Fibroblast of skin of right biceps (primary cell): Measurements from ENCODE around the gene PPP4R3C.
"Not testable (repeated sequence)": the region's sequence is repeated elsewhere in the genome, so short reads cannot be mapped to it uniquely, and the experiment has no call there.

Source experiments
- DNase-seq: peaks from one replicate; pipeline ENCODE4 v3.0.0-alpha.2; 2013

Gene PPP4R3C

DNA sequence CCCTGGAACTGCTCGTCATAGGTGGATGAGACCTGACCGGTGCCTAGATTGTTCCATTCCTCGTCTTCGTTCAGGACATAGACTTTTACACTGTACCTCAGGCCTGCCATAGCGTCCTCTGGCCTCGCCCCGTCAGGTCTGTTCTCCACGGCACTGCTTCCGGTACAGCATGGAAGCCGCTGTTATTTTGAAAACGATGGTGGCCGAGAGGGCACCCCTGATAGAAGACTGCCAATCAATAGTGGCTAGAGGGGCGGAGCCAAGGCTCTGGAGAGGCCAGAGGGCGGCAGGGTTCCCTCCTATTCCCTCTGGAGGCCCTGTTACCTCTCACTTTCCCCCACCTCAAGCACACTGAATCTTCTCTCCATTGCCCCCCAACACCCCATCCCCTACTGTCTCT lies at the start of gene PPP4R3C:
PPP4R3C (minus strand) TSS at position 155 of the 400 bp plus-strand sequence; CDS start at position 110, 45 bp downstream.
- no peak for DNase-seq

DNA sequence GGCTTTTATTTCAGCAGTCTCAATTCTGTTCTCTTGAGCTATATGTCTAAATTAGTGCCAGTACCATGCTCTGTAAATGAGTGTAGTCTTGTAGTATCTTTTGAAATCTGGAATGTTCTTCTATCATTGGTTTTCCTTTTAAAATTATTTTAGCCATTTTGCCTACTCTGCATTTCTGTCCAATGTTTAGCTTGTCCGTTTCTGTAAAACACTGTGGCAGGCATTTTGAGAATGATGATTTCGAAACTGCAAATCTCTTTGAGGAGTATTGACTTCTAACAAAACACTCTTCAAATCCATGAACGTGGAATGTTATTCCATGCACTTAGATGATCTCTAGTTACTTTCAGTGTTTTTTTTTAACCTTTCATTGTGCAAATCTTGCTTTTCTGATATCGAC lies 28.3 kb upstream of the PPP4R3C start:
- DNase-seq = no peak

DNA sequence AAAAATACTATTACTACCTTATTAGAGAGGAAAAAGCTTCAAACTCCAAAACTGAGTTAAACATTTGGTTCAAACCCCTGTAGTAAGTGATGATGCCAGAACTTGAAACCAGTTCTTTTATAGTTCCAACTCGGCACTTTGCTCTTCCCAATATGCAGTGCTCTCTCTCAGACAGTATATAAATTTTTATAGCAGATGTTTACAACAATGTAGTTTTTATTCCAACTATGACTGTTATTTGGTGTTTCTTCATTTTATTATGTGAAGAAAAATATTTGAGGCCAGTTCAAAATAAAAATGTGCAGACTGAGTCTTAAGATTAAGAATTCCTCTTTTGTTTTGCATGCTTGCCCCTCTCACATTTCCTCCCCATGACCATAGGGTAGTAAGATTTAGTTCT lies 2.9 kb upstream of the PPP4R3C start:
- DNase-seq = no peak

DNA sequence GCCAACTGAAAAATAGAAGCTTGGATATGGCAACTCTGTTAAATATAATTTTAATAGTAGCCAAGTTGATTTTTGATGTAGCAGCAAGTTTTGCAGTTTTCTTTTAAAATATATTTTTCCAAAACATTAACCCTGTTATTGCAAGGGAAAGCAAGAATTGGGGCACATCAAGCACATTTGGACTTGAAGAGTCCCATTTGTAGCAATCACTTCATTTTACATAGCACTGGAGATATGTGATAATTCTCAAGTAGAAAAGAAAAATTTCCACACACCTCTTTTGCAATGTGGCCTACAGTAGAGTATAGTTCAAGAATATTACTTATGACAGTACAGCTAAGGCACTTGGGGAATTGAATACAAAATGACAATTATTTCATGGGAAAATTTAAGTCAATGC lies 1.9 kb upstream of the PPP4R3C start:
- DNase-seq = no peak

DNA sequence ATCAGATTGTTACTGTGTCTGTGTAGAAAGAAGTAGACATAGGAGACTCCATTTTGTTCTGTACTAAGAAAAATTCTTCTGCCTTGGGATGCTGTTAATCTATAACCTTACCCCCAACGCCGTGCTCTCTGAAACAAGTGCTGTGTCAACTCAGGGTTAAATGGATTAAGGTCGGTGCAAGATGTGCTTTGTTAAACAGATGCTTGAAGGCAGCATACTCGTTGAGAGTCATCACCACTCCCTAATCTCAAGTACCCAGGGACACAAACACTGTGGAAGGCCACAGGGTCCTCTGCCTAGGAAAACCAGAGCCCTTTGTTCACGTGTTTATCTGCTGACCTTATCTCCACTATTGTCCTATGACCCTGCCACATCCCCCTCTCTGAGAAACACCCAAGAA lies 4.0 kb downstream of the PPP4R3C start:
- DNase-seq = not testable (repeated sequence)

DNA sequence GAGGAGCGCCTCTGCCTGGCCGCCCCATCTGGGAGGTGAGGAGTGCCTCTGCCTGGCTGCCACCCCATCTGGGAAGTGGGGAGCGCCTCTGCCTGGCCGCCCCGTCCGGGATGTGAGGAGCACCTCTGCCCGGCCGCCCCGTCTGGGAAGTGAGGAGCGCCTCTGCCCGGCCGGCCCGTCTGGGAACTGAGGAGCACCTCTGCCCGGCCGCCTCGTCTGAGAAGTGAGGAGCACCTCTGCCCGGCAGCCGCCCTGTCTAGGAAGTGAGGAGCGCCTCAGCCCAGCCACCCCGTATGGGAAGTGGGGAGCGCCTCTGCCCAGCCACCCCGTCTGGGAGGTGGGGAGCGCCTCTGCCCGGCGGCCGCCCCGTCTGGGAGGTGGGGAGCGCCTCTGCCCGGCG lies 4.6 kb downstream of the PPP4R3C start:
- not testable (repeated sequence) for DNase-seq

DNA sequence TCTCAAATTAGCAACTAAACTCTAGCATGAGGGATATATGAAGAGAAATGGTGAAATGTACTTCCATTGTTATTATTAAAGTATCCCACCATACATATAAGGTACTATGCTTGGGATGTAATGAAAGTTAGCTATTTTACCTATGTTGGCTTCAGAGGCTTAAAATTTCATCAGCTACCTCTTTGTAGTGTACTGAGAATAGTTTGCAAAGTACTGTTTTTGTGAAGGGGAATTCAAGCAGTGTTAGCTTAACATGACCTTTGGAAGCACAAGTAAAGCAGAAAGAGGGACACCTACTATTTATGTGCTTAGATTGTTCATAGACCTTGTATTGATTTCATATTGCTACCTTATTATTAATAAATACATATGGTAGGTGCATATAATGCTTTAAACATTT lies 11.8 kb downstream of the PPP4R3C start:
- DNase-seq = no peak

DNA sequence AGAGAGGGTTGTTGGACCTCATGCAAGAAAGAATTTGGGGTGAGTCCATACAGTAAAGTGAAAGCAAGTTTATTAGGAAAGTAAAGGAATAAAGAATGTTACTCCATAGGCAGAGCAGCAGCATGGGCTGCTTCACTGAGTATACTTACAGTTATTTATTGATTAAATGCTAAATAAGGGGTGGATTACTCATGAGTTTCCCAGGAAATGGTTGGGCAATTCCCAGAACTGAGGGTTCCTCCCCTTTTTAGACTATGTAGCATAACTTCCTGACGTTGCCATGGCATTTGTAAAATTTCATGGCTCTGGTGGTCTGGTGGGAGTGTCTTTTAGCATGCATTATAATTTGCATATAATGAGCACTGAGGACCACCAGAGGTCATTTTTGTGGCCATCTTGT lies 16.7 kb downstream of the PPP4R3C start:
- no peak for DNase-seq

DNA sequence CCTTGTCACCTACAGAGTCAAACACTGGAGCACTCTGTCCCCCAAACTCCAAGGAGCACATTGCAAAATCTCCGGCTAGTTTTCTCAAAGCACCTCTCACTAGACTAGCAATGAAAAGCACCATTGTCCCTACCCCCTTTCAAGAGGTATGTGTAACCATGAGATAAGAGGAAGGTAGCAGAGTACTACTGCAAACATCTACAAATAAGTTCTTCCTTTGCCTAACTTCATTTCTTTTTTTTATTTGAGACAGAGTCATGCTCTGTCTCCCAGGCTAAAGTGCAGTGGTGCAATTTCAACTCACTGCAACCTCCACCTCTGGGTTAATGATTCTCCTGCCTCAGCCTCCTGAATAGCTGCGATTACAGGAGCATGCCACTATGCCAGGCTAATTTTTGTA lies 17.7 kb downstream of the PPP4R3C start:
- no peak for DNase-seq

DNA sequence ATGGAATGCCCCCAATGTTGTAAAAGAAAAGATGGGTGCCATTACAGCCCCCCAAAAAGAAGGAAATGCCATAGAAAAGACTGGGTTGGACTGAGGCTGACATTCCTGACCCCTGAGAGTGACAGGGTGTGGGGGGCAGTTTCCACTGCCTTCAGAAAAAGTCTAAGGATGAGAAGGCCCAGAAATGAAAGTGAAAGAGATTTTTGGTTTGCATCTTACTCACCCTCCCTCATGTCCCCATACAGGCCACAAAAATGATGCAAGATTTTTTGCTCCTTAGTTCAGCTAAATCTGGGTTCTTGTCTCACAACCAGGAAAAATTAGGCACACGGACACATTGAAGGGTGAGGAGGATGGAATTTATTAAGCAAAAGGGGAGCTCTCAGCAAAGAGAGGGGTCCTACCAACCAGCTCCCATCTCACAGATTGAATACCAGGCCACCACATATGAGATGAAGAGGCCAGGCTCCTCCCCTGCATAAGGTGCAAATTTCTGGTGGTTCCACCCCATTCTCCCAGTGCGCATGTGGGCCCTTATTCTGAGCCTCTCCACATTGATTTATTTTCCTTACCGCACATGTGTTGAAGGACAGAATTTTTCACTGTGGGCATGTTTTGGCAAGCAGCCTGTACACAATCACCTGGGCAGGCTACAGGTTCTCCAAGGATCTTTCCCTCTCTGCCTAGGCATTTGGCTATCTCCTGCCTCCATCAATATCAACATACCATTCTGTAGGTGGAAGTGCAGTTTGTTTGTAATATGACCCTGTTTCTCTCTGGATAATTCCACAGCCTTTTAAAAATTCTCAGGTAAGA lies 18.8 kb downstream of the PPP4R3C start:
- peak; percentile 0 for DNase-seq

DNA sequence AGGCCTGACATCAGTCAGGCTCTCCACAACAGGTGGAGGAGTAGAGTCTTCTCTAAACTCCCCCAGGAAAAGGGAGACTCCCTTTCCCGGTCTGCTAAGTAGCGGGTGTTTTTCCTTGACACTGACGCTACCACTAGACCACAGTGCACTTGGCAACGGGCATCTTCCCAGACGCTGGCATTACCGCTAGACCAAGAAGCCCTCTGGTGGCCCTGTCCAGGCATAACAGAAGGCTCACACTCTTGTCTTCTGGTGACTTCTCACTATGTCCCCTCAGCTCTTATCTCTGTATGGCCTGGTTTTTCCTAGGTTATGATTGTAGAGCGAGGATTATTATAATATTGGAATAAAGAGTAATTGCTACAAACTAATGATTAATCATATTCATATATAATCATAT lies 20.7 kb downstream of the PPP4R3C start:
- not testable (repeated sequence) for DNase-seq

DNA sequence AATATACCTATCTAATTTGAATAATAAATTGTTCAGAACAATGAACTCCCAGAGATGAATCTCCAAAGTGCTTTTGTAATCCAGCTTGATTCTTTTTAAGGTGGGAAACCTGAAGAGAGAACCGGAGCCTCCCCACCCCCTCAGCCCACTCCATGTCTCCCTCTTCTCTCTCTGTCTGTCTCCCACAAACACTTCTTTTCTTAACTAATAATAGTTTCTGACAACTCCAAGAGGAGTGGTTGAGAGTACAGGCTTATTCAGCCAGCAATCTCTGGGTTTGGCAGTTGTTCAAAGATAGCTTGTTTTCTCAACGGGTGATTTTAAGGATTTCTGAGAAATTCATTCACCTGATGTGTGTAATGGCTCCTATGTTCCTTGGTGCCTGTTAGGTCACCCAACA lies 23.4 kb downstream of the PPP4R3C start:
- peak; percentile 0 for DNase-seq

DNA sequence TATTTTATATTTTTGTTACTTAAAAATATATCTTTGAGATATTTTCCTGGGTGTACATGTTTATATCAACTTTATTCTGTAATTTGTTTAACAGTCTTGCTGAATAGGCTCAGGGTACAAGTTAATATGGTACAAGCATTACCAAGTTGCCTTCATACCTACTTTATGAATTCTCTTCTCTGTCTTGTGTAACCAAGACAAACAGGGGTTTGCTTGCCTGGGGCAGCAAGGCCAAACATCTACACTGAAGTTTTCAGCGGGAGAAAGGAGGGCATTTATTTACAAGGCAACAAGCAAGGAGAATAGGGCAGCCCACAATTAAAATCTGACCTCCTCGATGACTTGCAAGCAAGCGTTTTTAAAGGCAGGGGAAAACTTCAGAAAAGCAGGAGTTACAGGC lies 24.2 kb downstream of the PPP4R3C start:
- DNase-seq = no peak

DNA sequence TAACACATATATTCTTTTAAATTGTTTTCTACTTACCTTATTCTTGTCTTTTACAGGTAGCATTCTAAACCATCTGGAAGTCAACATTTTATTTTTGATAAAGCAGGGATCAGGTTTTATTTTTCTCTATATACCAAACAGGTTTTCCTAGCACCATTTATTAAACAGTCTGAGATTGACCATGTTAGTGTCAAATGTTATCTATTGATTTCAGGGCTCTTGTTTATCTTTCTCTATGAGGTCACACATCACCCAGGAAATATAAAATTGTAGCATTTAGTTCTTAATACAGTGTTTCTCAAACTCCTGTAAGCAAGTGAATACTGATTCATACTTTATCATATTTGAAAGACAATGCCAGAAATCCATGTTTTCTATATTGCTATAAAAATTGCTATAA lies 28.1 kb downstream of the PPP4R3C start:
- DNase-seq = no peak
